Fibroblast of pulmonary artery (primary cell): ENCODE data around the gene KCNMA1.
A peak's percentile ranks its signal among the peaks of the same experiment; 100 is the strongest.

ENCODE experiments used
- DNase-seq: peaks from one replicate; pipeline ENCODE4 v3.0.0-alpha.2; 2010; ENCODE audit warnings: low read depth
- H3K4me3 ChIP-seq: replicated peaks from 2 replicates; pipeline ENCODE4 v1.5.1; 2011; ENCODE audit warnings: low read depth, mild to moderate bottlenecking, control low read depth, low read length, moderate library complexity
- TF ChIP-seq, protein P1 (sequence below): IDR thresholded peaks from 2 replicates; pipeline ENCODE4 v1.5.1; 2011; ENCODE audit warnings: mild to moderate bottlenecking, control low read depth, low read length, inconsistent platforms; ENCODE audit errors: missing control alignments

Gene KCNMA1

DNA sequence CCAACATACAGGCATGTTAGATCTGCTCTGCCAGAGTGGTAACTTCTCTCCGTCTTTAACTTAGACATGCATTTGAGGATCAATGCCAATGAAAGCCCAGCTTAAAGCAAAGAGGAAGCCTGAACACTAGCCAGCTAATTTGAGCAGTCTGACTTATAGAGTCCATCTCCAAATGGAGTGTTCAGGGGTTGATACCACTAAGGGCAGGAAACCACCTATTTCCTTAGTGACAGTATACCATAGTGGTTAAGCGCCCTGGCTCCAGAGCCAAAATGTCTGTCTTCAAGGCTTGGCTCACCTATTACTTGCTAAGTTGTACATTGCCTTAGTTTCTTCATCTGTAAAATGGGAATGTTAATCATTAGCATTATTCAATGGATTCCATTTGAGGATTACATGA lies 678.5 kb downstream of the KCNMA1 start:
- no peak for DNase-seq
- TF ChIP-seq, protein P1, sequence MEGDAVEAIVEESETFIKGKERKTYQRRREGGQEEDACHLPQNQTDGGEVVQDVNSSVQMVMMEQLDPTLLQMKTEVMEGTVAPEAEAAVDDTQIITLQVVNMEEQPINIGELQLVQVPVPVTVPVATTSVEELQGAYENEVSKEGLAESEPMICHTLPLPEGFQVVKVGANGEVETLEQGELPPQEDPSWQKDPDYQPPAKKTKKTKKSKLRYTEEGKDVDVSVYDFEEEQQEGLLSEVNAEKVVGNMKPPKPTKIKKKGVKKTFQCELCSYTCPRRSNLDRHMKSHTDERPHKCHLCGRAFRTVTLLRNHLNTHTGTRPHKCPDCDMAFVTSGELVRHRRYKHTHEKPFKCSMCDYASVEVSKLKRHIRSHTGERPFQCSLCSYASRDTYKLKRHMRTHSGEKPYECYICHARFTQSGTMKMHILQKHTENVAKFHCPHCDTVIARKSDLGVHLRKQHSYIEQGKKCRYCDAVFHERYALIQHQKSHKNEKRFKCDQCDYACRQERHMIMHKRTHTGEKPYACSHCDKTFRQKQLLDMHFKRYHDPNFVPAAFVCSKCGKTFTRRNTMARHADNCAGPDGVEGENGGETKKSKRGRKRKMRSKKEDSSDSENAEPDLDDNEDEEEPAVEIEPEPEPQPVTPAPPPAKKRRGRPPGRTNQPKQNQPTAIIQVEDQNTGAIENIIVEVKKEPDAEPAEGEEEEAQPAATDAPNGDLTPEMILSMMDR: no peak
- H3K4me3 ChIP-seq: no peak overlapping the region

DNA sequence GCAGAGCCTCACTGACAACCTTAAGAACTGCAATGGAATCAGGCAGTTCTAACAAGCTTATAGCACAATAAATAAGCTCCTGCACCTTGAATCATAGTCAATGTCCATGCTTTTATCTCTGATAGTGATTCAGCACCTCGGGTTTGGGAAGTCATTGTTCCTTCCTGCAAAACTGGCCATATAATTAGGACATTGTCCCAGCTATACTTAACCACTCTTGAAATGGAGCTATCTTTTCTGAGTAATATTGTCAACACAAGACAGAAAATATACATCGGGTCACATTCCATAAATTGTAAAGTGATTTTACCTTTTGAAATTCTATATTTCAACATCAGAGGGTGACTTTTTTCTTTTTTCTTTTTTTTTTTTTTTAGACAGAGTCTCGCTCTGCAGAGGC lies 682.8 kb downstream of the KCNMA1 start:
- H3K4me3 ChIP-seq: no peak overlapping the region
- no peak for DNase-seq
- TF ChIP-seq, protein P1: no peak

DNA sequence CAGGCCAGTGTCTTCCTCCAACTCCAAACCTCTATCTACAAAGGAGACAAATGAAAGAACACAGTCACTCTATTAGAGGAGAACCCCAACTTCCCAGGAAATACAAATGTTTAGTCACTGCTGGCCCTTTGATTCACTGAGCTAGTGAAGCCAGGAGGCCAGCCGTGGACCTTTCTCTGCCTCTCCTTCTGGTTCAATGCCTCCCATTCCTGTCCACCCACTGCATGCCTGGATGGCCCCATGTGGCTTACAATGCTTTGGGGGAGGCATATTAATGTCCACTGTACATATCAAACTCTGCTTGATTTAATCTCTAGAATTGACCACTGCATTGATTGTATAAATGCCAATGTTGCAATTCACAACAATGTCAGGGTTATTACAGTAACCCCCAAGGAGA lies 687.3 kb downstream of the KCNMA1 start:
- TF ChIP-seq, protein P1: no peak
- no peak for DNase-seq
- H3K4me3 ChIP-seq: no peak overlapping the region

DNA sequence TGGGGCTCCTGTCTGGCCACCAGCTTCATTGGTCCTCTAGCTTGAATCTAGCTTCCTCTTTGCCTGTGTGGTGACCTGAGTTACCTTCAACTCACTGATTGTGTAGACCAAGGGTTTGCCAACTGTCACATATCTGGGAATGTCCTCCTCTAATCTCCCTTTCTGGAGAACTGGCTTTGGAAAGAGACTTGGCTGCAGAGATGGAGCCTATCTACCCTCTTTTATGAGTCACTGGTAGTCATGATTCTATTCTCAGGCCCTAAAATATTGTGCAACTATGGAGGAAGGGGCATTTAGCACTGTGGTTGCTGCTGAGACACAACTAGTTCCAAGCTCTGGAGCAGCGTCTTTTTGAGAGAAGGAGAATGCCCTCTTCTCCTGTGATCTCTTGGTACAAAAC lies 691.3 kb downstream of the KCNMA1 start:
- peak; percentile 51 for DNase-seq
- no peak overlapping the region for H3K4me3 ChIP-seq
- TF ChIP-seq, protein P1: no peak

GRCh38 chr10:76945166-76945565 lies 692.4 kb downstream of the KCNMA1 start:
- TF ChIP-seq, protein P1: no peak
- no peak for DNase-seq
- H3K4me3 ChIP-seq: no peak overlapping the region

- DNase-seq: no peak
- TF ChIP-seq, protein P1: no peak
- no peak overlapping the region for H3K4me3 ChIP-seq
These were observed 693.0 kb downstream of the KCNMA1 start for GRCh38 chr10:76944640-76945039.

DNA sequence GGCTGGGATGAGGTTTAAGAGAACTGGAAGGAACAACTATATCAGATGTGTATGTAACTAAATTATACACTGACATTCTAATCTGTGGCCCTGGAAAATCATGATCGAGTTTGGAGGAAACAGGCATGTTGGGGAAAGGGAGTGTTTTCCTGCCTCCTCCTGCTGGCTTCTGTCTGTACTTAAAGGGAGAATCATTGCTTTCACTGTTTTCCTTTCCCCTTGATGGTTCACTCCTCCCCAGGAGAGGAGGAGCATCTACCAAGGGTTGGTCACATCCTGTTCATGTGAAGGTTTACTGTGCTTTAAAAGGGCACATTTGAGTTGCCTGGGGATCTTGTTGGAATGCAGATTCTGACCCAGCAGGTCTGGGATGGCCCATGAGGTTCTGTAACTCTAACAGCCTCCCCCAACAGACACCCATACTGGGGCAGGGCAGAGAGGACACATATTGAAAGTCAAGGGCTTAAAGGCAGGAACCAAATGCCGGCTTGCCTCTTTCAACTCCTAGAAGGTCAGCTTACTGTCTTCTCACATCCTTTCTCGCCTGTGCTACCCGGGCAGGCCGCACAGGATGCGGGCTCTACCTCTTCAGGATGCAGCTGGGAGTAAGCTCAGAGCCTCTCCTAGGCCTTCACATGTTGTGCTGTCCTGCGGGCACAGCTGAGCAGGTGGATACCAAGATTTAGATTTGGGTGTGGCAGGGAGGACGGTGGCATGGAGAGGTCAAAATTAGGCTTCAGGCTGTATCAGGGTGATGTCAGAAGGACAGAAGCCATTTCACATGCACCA lies 694.8 kb downstream of the KCNMA1 start:
- no peak overlapping the region for H3K4me3 ChIP-seq
- peak; percentile 14 for DNase-seq
- TF ChIP-seq, protein P1: no peak
